ENCODE measurements around the gene RNF212B. TPM values are rescaled to one million over a fixed set of nuclear protein-coding genes. Genes with fewer than 3 reads are reported as not detected.

The RNF212B gene
- total RNA-seq, 1 experiment from 2014 or later, result 0.39 TPM

DNA sequence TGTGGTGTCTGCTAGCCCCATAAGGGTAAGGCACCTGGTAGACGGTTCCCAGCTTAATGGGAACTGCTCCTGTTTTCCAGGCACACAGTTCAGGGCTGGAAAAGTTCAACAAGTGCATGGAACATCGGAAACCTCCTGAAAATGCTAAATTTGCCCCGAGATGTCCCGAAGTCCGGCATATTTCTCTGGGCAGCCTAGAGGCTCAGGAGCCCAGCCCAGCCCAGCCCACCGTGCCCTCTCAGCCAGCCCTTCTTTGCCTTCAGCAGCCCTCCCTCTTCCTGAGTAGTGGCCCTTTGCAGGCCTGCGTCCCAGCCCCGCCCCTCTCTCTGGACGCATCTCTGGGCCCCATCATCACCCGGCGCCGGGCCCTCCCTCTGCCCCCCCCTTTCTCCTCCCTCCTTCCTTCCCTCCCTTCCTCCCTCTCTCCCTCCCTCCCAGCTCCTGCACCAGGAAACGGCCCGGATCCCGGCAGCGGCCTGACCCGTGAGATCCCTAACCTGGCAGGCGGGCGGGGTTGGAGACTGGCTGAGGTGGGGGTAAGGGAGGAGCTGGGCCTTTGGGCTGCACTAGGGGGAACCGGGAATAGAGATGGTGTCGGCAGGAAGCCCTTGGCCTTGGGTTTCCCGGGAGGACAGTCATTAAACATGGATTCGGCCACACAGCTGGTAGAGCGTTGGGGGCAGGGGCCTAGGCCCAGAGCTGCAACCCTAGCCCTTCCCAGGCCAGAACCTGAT lies 68.8 kb downstream of the RNF212B start, which contains the start of gene BCL2L2:
BCL2L2 (plus strand) TSS at position 422 of the 734 bp plus-strand sequence. CDS start 935 bp downstream, outside the sequence.
- Histone ChIP-seq H3K23ac (ENCODE audit: insufficient read length, low read depth, low read length) (no peak within 1 kb of the TSS), H4K91ac (ENCODE audit: insufficient read length, low read depth, low read length) (no peak within 1 kb of the TSS), H3K4me1 (ENCODE audit: insufficient read depth, low read length) (no peaks in the 10 kb centered on the region), H3T11ph (ENCODE audit: low read length) (no peak within 1 kb of the TSS), H3K4ac (ENCODE audit: low read depth, low read length) (no peak within 1 kb of the TSS), H4K8ac (replicated peaks; ENCODE audit: insufficient read length, low read depth, low read length) (no peak within 1 kb of the TSS), H2BK15ac (ENCODE audit: low read depth, low read length) (no peak within 1 kb of the TSS), H4K5ac (ENCODE audit: insufficient read length, low read depth, low read length) (no peak within 1 kb of the TSS), H2BK12ac (ENCODE audit: insufficient read length, low read depth, low read length) (no peak within 1 kb of the TSS), H3K27ac (ENCODE audit: insufficient read length, low read depth, low read length) (no peak within 1 kb of the TSS), H2BK5ac (ENCODE audit: insufficient read length, low read length) (no peak within 1 kb of the TSS), H3K23me2 (ENCODE audit: insufficient read length, low read depth, low read length, poor library complexity, severe bottlenecking) (peaks cover 19% of the 10 kb centered on the region), H4K20me1 (ENCODE audit: control insufficient read depth, insufficient read depth, insufficient read length) (no peaks in the 10 kb centered on the region), H3K4me2 (ENCODE audit: insufficient read depth, insufficient read length, low read length) (peak within 1 kb of the TSS; percentile 90), H3K27me3 (ENCODE audit: insufficient read depth, low read length) (no peaks in the 10 kb centered on the region; the same call in 1 of the 2 replicates), H2BK120ac (ENCODE audit: low read depth, low read length, poor library complexity, severe bottlenecking) (no peak within 1 kb of the TSS), H3K79me2 (ENCODE audit: insufficient read depth, low read length) (no peaks in the 10 kb centered on the region), H3K9me3 (ENCODE audit: control insufficient read depth, low read depth, low read length) (no peaks in the 10 kb centered on the region), H3K18ac (ENCODE audit: insufficient read length, low read depth, low read length) (peak within 1 kb of the TSS; percentile 52), H2BK20ac (ENCODE audit: low read depth, low read length, poor library complexity, severe bottlenecking) (no peak within 1 kb of the TSS), H3K79me1 (ENCODE audit: insufficient read depth, low read depth, low read length, poor library complexity, severe bottlenecking) (peaks cover 6% of the 10 kb centered on the region), H3K14ac (ENCODE audit: insufficient read depth, low read length) (peak within 1 kb of the TSS; percentile 81; the same call in 1 of the 2 replicates), H3K56ac (ENCODE audit: insufficient read length, low read depth, low read length) (no peak within 1 kb of the TSS), H2AK5ac (ENCODE audit: insufficient read length, low read length) (no peak within 1 kb of the TSS), H3K9ac (ENCODE audit: extremely low read depth, insufficient read length, low read length) (peak within 1 kb of the TSS; percentile 80), H2AFZ (ENCODE audit: low read length) (peak within 1 kb of the TSS; percentile 2)
- WGBS (ENCODE audit: extremely low coverage, insufficient read length, low lambda C conversion rate), result no CpG with 5 or more reads among the region's 24 CpGs
- TF ChIP-seq, protein P1, sequence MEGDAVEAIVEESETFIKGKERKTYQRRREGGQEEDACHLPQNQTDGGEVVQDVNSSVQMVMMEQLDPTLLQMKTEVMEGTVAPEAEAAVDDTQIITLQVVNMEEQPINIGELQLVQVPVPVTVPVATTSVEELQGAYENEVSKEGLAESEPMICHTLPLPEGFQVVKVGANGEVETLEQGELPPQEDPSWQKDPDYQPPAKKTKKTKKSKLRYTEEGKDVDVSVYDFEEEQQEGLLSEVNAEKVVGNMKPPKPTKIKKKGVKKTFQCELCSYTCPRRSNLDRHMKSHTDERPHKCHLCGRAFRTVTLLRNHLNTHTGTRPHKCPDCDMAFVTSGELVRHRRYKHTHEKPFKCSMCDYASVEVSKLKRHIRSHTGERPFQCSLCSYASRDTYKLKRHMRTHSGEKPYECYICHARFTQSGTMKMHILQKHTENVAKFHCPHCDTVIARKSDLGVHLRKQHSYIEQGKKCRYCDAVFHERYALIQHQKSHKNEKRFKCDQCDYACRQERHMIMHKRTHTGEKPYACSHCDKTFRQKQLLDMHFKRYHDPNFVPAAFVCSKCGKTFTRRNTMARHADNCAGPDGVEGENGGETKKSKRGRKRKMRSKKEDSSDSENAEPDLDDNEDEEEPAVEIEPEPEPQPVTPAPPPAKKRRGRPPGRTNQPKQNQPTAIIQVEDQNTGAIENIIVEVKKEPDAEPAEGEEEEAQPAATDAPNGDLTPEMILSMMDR (conservative IDR thresholded peaks at IDR 0.05), result no peak
- Mint-ChIP-seq H3K27ac (peak within 1 kb of the TSS; percentile 94 to 98 (median 95)), H3K4me3 (peak within 1 kb of the TSS; percentile 90 to 91), H3K27me3 (ENCODE audit: low read depth) (peaks cover 17% of the 10 kb centered on the region), H3K4me1 (peaks cover 20 to 28% of the 10 kb centered on the region in 2 experiments), H3K36me3 (ENCODE audit: insufficient read depth in 1 of 3, low read depth in 3 of 3) (peaks cover 23 to 26% (median 25%) of the 10 kb centered on the region in 3 experiments), H3K9me3 (no peaks in the 10 kb centered on the region)
- peak; percentile 96 for DNase-seq
